Keratinocyte (primary cell): ENCODE measurements around the gene MRPL24. TPM values are rescaled to one million over a fixed set of nuclear protein-coding genes. Genes with fewer than 3 reads are reported as not detected.

ENCODE experiments used
- DNase-seq: peaks from one replicate; pipeline ENCODE4 v3.0.0-alpha.2; 2011; ENCODE audit warnings: low read depth, missing footprints, low spot score
- FAIRE-seq: peaks from 2 replicates; lab custom pipeline; 2011; peaks lifted over from hg19 to GRCh38; lab: Jason Lieb, UNC
- H2AFZ ChIP-seq: 2 replicates; pipeline ENCODE4 v1.6.0; 2012; ENCODE audit warnings: low read length, control low read depth, inconsistent platforms; ENCODE audit not compliant: control insufficient read depth
- H3K27ac ChIP-seq: 2 replicates; pipeline ENCODE4 v1.5.1; 2011; ENCODE audit warnings: low read length; ENCODE audit not compliant: control insufficient read depth, insufficient read depth
- H3K27me3 ChIP-seq: 3 replicates; pipeline ENCODE4 v1.6.0; 2011; ENCODE audit warnings: low read length; ENCODE audit not compliant: control insufficient read depth, insufficient read depth; ENCODE audit errors: extremely low read depth
- H3K36me3 ChIP-seq, 2 experiments: 2 replicates in 1 of 2; 3 replicates in 1 of 2; pipeline ENCODE4 v1.5.1; 2011; ENCODE audit warnings: low read length in 2 of 2, mild to moderate bottlenecking in 1 of 2; ENCODE audit not compliant: control insufficient read depth in 2 of 2, insufficient read depth in 2 of 2; ENCODE audit errors: extremely low read depth in 1 of 2
- H3K4me1 ChIP-seq: 3 replicates; pipeline ENCODE4 v1.5.1; 2011; ENCODE audit warnings: low read length; ENCODE audit not compliant: control insufficient read depth, insufficient read depth; ENCODE audit errors: extremely low read depth
- H3K4me2 ChIP-seq: 3 replicates; pipeline ENCODE4 v1.6.0; 2011; ENCODE audit warnings: low read depth, low read length; ENCODE audit not compliant: control insufficient read depth, insufficient read depth; ENCODE audit errors: extremely low read depth
- H3K4me3 ChIP-seq, 3 experiments: fragments of 200-600 bp in 1 of 3; sonication (generic) in 1 of 3; 2 replicates in 2 of 3; 3 replicates in 1 of 3; pipeline ENCODE4 v1.5.1; 2011 to 2016; ENCODE audit warnings: low read length in 3 of 3, mild to moderate bottlenecking in 3 of 3, control low read depth in 2 of 3, inconsistent platforms in 1 of 3, low read depth in 1 of 3, mixed read lengths in 1 of 3, mixed run types in 1 of 3, moderate library complexity in 1 of 3; ENCODE audit not compliant: control insufficient read depth in 2 of 3, insufficient read depth in 2 of 3; ENCODE audit errors: extremely low read depth in 1 of 3
- H3K79me2 ChIP-seq: 2 replicates; pipeline ENCODE4 v1.6.0; 2012; ENCODE audit warnings: low read length; ENCODE audit not compliant: control insufficient read depth, insufficient read depth
- H3K9ac ChIP-seq: 3 replicates; pipeline ENCODE4 v1.6.0; 2011; ENCODE audit warnings: low read length; ENCODE audit not compliant: control insufficient read depth, insufficient read depth; ENCODE audit errors: extremely low read depth
- H3K9me1 ChIP-seq: 3 replicates; pipeline ENCODE4 v1.6.0; 2011; ENCODE audit warnings: low read length; ENCODE audit not compliant: control insufficient read depth, insufficient read depth; ENCODE audit errors: extremely low read depth
- H3K9me3 ChIP-seq: 2 replicates; pipeline ENCODE4 v1.5.1; 2012; ENCODE audit warnings: low read depth, low read length; ENCODE audit not compliant: control insufficient read depth
- H4K20me1 ChIP-seq: 3 replicates; pipeline ENCODE4 v1.6.0; 2011; ENCODE audit warnings: low read length; ENCODE audit not compliant: control insufficient read depth, insufficient read depth; ENCODE audit errors: extremely low read depth
- CTCF ChIP-seq, 3 experiments: IDR thresholded peaks in 1 of 3; conservative IDR thresholded peaks in 1 of 3; optimal IDR thresholded peaks in 1 of 3; 2 replicates in 2 of 3; 3 replicates in 1 of 3; pipeline versions ENCODE3 to v1.5.1; 2011; ENCODE audit warnings: low read length in 3 of 3, mild to moderate bottlenecking in 3 of 3, moderate library complexity in 2 of 3, control low read depth in 1 of 3, inconsistent platforms in 1 of 3; ENCODE audit not compliant: insufficient read depth in 2 of 3; ENCODE audit errors: extremely low read depth in 1 of 3
- EZH2 ChIP-seq: IDR thresholded peaks from one replicate; pipeline ENCODE4 v1.6.1; 2012; ENCODE audit warnings: inconsistent platforms, mild to moderate bottlenecking, low read length, moderate library complexity
- dilution Hi-C: fragments of 300-500 bp; cut with MboI; formaldehyde crosslinking; loops from one replicate; pipeline ENCODE4 v1.7.0; 2020; ENCODE audit warnings: low sequenced_read_pairs; ENCODE audit not compliant: extremely low pct_ligation_motif_present
- polyA plus RNA-seq, 5 experiments: library from polyadenylated mRNA; depleted of rRNA in 3 of 5; stranded (reverse) in 3 of 5; stranded (forward) in 1 of 5; unstranded in 1 of 5; fragments of >200 nt; gene quantifications; 1 replicate in 1 of 5; 2 replicates in 3 of 5; 3 replicates in 1 of 5; pipeline versions ENCODE4 v1.2.1 to v1.2.3, GENCODE V29; 2011 to 2012; ENCODE audit warnings: missing spikeins in 2 of 5, low read depth in 1 of 5, low replicate concordance in 1 of 5

MRPL24 gene
- polyA plus RNA-seq, 1 donor (not counting 4 experiments of a cell fraction or from before 2014, with no cell fraction given) = 157 TPM

GRCh38 chr1:156721131-156721530 is 19.8 kb downstream of the MRPL24 start:
- no peaks in the 10 kb centered on the region for H3K9me3 ChIP-seq
- no peak for FAIRE-seq
- H3K27me3 ChIP-seq = no peaks in the 10 kb centered on the region
- no peak overlapping the region for H3K9ac ChIP-seq
- TF ChIP-seq CTCF (optimal IDR thresholded peaks at IDR 0.05 in 1 of 3, IDR thresholded peaks at IDR 0.05 in 1 of 3, conservative IDR thresholded peaks at IDR 0.05 in 1 of 3; ENCODE audit: extremely low read depth in 1 of 3, insufficient read depth in 2 of 3, low read length in 3 of 3) (no peak), EZH2 (no peak)
- H3K9me1 ChIP-seq = no peaks in the 10 kb centered on the region
- H3K4me3 ChIP-seq = no peak overlapping the region
- H3K4me2 ChIP-seq = no peak overlapping the region
- DNase-seq = no peak
- peaks cover 19% of the 10 kb centered on the region for H3K4me1 ChIP-seq
- no peak overlapping the region for H3K27ac ChIP-seq
- peaks cover 11% of the 10 kb centered on the region for H4K20me1 ChIP-seq
- H3K36me3 ChIP-seq = peaks cover 27 to 35% of the 10 kb centered on the region in 2 experiments
- peaks cover 40% of the 10 kb centered on the region for H3K79me2 ChIP-seq
- dilution Hi-C loops = no loop called here
- no peak overlapping the region for H2AFZ ChIP-seq

GRCh38 chr1:156717351-156717750 is 23.5 kb downstream of the MRPL24 start:
- no peak for TF ChIP-seq CTCF (optimal IDR thresholded peaks at IDR 0.05 in 1 of 3, IDR thresholded peaks at IDR 0.05 in 1 of 3, conservative IDR thresholded peaks at IDR 0.05 in 1 of 3; ENCODE audit: extremely low read depth in 1 of 3, insufficient read depth in 2 of 3, low read length in 3 of 3)
- no peak for TF ChIP-seq EZH2
- Histone ChIP-seq H3K4me1 (peaks cover 3% of the 10 kb centered on the region), H3K27ac (no peak overlapping the region), H3K27me3 (no peaks in the 10 kb centered on the region), H3K9me3 (no peaks in the 10 kb centered on the region), H2AFZ (no peak overlapping the region), H3K4me3 (no peak overlapping the region), H3K9me1 (no peaks in the 10 kb centered on the region), H3K36me3 (peaks cover 8 to 17% of the 10 kb centered on the region in 2 experiments), H3K79me2 (peaks cover 5% of the 10 kb centered on the region), H3K9ac (no peak overlapping the region), H3K4me2 (no peak overlapping the region), H4K20me1 (no peaks in the 10 kb centered on the region)
- FAIRE-seq (no peak), DNase-seq (no peak)
- dilution Hi-C loops = no loop called here
